Measurements from ENCODE around the gene FAM43B.

Gene FAM43B

GRCh38 chr1:20593756-20594155 lies 41.4 kb downstream of the FAM43B start:
- DNase-seq: no peak

GRCh38 chr1:20594746-20595145 lies 42.4 kb downstream of the FAM43B start:
- DNase-seq: no peak

- no peak for DNase-seq
These were observed 43.7 kb downstream of the FAM43B start for GRCh38 chr1:20596106-20596505.

GRCh38 chr1:20597650-20598049 lies 45.3 kb downstream of the FAM43B start:
- no peak for DNase-seq

- DNase-seq: no peak
These were observed 47.8 kb downstream of the FAM43B start for GRCh38 chr1:20600156-20600555.

- DNase-seq: no peak
These were observed 48.9 kb downstream of the FAM43B start for GRCh38 chr1:20601129-20601825.

- DNase-seq: no peak
These were observed 50.6 kb downstream of the FAM43B start for GRCh38 chr1:20602851-20603450.

GRCh38 chr1:20603504-20604464 lies 51.4 kb downstream of the FAM43B start:
- DNase-seq: no peak
